Activated gamma-delta T cell treated with anti-CD3 and anti-CD28 coated beads, Interleukin-2, amount 50 U/mL, for 16 hours (primary cell): ENCODE measurements around the gene DCAF5.
A peak's percentile ranks its signal among the peaks of the same experiment; 100 is the strongest.

Experiments used
- DNase-seq: peaks from one replicate; pipeline ENCODE4 v3.0.0-alpha.2; 2020; ENCODE audit warnings: low read depth

Gene DCAF5

DNA sequence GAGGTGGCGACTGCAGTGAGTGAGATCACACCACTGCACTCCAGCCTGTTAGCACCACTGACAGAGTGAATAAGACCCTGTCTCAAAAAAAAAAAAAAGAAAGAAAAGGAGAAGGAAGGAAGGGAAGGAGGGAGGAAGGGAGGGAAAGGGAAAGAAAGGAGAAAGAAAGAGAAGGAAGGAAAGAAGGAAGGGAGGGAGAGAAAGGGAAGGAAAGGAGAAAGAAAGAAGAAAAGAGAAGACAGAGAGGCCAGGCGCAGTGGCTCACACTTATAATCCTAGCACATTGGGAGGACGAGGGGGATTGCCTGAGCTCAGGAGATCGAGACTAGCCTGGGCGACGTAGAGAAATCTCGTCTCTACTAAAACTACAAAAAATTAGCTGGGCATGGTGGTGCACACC lies 13.2 kb downstream of the DCAF5 start:
- no peak for DNase-seq

DNA sequence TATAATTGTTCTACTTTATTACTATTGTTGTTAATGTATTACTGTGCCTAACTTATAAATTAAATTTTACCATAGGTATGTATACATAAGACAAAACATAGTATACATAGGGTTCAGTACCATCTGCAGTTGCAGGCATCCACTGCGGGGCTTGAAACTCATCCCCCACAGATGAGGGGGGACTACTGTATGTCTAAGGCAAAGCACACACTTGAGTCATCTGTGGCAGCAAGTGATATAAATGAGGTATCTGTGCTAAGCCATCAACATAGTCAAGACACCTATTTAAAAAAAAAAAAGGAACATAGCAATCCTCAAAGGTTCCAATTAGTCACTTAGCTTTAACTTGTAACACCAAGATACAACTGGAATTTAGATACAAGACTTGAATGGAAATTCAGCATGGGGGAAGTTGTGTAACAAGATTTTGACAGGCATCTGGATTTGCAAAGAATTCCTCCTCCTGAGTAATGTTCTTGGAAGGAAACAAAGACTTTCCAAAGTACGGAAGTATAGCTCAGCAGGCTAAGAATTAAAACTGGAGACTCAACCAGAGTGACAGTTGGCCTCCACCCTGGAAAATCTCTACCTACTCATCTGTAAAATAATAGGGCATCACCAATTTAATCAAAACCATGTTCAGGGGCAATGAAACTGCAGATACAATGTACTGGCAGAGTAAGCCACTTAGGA lies 14.9 kb downstream of the DCAF5 start:
- DNase-seq: no peak

DNA sequence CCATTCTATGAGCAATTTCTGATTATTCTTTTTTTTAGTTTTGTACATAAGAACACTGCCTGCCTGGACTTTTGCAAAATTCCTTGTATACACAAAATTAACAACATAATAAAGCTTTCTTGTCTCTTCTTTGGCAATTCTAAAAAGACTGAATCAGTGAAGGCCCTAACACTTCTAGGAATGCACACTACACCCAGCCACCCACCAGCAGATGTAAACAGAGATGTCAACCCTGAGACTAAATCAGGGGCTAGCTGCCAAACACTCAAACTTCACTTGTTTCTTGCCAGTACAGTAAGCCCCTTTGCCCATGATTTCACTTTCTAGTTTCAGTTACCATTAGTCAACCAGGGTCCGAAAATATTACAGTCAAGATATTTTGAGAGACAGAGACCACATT lies 15.5 kb downstream of the DCAF5 start:
- DNase-seq: no peak

DNA sequence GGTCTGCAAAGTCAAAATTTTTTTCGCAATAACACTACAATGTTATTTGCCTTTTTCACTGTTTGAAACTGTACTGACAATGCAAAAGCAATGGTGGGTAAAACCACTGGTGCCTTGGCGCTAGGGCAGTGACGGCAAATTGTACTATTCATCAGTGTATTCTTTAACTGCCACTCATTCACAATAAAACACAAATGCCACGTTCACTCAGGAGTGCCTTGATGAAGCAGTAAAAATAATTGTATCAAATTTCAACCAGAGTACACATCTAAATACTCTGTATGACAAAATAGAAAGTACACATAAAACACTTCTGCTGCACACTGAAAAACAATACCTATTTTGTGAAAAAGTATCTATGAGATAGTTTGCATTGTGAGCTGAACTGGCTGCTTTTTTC lies 17.8 kb downstream of the DCAF5 start:
- DNase-seq: no peak

DNA sequence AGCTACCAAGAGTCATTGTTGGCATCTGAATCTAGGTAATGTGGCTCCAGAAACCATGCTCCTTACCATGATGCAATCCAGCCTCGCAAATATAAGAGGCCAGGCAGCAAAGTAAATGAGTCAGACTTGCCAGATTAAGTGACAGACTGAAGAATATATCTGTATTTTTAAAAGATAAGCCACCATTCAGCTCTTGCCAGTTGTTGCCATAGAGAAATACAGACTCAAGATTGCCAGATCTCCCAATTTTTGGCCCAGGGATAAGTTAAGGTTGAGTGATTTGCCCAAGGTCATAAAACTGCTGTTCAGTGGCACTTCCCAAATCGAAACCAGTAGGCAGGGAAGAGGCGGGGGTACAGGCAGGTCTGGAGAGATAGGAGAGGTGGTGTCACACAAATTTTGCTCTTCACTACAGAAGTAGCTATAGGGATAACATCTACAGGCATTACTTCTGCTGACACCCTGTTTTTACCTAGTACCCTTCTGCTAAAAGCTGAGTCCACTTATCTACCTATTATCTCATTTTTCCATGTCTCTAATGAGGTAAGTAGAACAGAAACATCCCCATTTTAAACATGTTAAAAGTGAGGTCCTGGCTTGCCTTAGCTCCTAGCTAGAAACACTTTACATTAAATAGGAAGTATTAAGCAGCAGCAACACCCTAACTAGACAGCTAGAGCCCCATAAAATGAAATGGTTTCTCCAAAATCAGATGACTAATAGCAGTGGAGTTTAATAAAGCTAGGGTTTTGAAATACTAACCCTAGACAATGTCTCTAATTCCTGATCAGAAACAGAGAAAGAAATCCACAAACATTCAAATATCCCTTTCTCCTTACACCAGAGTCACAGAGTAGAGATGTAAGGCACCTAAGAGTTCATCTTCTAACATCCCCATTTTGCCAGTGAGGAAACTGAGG lies 19.5 kb downstream of the DCAF5 start:
- DNase-seq: no peak

DNA sequence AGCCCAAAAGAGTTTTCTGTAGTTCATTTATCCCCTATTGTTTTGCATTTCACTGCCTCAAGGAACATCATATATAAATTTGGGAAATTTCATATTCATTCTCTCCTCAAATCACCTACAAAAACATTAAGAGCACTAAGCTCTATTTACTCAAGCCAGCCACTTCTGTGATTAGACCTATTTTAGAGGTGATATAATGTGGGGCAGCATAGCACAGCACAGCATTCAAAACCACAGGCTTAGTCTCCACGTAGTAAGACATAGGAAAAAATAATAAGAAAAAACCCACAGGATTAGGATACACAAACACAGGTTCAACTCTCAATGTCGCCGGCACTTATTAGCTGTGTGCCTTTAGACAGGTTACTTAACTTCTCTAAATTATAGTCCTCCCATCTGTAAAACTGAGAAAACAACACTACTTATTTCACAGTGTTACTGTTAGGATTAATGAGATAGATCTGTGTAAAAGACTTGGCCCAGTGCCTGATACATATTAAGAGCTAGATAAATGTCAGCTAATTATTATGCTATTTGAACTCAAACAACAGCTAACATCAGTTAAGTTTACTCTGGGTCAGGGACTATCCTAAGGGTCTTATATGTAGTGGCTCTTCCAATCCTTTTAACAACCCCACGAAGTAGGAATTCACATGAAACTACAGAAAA lies 20.3 kb downstream of the DCAF5 start:
- DNase-seq: no peak

DNA sequence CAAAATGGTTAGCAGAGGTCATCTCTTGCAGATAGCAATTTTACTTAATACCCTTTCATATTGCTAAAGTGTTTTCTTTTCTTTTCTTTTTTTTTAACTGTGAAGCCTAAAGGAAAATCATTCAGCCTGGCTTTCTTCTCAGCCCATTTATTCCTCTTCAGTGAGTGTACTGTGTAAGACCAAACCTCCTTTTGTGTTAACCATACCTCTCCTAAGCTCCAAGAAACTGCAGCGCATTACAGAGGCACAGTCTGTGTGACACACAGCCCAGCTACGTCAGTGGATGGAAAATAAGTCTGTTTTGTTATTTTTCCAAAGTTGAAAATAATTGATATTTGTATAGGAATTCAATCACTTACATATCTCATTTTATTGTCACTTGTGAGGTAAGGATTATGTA lies 21.7 kb downstream of the DCAF5 start:
- DNase-seq: no peak

DNA sequence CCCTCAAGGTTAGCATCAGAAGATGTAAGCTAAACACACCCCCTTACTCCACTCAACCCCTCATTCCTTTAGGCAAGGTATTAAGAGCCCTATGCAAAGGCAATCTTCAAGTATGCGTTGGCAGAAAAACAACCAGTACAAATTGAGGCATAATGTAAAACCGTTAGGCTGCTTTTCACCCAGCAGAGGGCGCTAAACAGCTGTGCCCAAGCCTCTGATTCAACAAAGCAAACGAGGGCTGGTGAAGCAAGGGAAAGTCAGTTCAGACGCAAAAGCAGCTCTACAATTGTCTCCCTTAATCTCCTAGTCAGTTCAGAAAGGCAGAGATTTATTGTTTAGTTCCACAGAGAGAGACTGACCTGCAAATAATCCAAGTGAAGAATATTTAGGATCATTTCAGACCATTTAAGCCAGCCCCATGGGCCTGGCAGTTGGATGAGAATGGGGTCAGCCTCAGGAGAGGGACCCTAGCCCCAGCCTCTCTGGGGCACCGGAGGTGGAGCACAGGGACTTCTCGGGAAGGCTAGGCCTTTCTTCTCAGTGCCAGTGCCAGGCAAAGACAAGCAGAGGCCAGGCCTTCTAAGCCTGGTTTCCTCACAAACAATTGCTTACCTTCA lies 23.5 kb downstream of the DCAF5 start:
- peak; percentile 66 for DNase-seq

DNA sequence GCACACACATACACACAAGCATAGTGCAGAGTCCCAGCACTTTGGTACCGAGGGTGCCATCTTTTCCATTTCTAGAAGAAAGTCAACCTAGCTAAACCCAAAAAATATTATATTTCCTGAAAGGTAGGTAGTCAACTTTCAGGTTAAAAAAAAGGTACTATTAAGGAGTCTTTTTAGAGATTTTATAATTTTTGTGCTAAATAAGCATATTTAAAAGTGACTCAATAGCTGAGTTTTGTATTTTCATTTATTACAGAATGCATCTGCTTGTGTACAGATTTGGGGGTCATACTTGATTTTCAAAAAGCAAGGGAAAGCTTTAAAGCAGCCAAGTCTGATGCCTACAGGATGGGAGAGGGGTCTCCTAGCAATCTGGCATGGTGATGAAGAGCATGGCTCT lies 34.6 kb downstream of the DCAF5 start:
- no peak for DNase-seq

DNA sequence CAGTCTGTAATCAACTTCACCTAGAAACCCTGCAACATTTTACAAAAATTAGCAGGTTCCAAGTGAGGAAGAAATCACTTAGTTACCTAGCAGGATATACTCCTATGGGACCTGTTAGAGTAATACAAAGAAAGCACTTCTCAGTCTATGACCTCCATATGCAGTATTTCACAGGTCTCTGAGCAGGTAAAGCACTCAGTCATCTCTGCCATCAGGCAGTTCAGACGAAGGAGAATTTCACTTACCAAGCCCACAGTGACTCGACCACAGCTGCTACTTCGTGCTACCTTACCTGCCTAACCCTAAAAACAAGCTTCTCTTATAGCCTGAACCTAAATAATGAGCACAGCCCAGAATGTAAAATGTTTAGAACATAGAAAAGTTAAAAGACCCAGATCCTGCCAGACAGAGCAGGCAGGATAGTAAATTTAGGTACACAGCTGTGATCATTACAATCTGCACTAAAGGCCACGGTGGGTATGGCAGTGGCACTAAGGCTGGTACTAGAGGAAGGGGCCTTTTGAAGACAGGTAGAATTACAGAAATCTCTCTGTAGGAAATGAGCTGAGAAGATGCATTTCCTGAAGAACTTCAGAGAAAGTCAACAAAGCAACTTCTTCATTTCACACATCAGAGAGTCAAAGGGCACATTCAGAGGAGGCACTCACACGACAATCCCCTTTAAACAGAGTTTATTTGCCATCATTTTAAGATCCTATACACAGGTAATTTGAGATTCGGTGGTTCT lies 35.7 kb downstream of the DCAF5 start:
- DNase-seq: no peak

DNA sequence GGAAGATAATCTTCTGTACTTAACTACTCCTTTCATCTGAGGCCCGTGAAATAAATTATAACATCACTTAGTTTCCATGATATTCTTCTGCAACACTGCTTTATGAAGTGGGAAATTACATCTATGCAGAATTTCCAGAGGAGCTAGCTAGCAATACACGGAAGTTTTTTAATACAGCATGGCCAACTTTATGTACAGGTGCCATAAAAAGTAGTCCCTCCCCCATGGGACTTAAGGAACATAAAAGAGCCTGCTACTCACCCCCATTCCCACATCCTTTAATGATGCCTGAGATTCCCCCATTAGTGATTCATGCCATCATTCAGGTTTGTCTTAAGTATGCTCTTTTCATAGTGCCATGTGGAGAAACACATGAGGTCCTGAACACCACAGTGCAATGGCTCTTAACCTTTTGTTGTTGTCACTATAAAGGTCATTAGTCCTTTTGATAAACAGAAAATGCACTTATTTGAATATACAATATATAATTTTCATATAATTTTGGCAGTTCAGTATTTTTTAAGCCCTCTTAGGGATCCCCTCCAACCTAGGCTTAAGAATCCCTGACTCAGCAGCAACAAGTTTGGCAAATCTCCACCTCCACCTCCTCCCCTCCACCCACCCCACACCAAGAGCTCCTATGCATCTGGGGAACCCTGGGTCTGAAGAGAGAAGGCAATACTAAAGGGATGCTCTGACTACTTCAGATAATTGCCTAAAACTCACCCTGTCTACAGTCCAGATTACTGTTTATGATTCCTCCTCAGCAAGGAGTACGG lies 37.3 kb downstream of the DCAF5 start:
- DNase-seq: no peak

DNA sequence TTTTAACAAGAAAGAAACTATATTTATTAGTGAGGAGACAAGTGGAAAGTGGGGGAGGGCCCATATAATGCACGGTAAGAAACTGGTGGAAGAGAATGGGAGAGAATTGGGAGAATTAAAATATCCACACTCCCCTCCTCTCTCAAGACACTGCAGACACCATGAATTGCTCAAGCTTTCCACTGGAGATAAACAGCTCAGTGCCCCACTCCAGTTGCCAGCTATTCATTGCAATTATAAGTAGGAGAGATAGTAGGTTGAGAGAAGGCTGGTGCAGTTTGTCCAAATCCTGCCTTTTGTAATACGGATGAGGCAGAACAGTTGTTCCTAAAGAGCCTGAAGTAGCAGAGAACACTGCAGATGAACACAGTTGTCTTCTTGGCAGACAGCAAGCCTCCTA lies 38.2 kb downstream of the DCAF5 start:
- no peak for DNase-seq

DNA sequence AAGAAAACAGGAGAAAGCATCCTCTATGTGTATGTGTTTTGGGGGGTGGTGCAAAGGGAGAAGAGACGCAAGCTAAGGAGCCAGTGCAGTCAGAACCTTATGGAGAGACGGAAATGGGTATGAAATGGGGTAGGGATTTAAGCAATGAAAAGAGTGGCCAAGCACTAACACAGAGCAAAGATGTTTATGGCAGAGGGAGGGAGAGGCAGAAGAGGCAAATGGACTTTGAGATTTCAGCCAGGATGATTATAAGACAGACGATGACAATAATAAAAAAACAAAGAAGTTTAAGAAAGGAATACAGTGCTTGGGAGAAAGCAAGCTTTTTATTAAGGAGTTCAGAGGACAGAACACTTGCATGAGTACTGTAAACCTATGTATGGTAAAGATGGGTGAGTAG lies 44.6 kb downstream of the DCAF5 start:
- DNase-seq: no peak

DNA sequence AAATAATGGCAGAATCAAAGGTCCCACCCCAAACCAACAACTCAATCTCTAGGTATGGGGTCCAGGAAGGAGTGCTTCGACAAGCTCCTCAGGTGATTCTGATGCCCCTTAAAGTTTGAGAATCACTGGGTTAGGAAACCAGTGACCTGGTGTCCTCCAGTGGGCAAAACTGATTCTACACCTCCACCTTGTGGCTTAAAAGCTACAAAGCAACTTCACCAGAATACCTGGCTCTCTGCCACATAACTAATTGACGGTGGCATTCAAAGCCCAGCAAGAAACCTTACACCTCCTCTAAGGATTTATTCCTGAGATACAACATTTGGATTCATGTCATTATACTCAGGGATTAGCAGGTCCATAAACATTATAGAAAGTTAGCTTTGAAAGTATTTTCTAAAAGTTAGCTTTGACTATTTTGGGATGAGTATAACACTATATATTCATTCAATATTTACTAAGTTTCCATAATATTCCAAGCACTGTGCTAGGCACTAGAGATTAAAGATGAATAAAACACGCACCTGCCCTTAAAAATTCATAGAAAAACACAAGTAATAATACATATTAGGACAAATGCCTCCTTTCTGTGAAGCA lies 45.4 kb downstream of the DCAF5 start:
- peak; percentile 6 for DNase-seq

DNA sequence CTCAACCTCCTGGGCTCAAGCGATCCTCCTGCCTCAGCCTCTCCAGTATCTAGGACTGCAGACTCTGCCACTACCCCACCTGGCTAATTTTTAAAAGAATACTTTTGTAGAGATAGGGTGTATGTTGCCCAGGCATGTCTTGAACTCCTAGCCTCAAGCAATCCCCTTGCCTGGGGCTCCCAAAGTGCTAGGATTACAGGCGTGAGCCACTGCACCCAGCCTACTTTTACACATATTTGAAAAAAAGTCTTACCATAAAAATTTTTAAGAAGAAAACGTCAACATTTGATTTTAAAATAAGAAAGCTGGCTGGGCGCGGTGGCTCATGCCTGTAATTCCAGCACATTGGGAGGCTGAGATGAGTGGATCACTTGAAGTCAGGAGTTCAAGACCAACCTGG lies 46.5 kb downstream of the DCAF5 start:
- no peak for DNase-seq

DNA sequence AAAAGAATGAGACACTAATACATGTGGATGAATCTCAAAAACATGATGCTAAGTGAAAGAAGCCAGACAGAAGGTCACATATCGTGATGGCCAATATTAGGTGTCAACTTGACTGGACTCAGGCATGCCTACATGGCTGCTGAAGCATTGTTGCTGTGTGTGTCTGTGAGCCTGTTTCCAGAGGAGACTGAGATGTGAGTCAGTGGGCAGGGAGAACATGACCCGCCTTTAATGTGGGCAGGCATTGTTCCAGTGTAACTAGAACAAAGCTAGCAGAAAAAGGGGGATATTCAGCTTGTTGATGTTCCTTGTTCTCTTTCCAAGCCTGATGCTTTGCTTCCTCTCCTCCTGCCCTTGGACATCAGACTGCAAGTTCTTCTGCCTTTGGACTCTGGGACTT lies 47.6 kb downstream of the DCAF5 start:
- DNase-seq: no peak

DNA sequence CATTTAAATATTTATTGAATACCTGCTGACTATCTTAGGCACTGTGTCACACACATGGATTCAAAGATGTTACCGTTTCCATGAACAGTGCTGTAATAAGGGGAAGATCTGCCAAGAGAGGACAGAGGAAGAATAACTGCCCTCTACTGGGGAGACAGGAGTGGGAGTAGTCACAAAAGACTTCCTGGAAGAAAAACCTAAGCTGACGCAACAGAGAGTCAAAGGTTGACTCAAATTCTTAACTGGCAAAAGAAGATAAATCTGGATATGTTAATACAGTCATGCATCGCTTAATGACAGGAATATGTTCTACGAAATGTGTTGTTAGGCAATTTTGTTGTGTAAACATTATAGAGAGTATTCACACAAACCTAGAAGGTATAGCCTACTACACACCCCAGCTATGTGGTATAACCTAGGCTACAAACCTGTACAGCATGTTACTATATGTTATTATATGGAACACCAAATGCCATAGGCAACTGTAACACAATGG lies 51.5 kb downstream of the DCAF5 start:
- no peak for DNase-seq

DNA sequence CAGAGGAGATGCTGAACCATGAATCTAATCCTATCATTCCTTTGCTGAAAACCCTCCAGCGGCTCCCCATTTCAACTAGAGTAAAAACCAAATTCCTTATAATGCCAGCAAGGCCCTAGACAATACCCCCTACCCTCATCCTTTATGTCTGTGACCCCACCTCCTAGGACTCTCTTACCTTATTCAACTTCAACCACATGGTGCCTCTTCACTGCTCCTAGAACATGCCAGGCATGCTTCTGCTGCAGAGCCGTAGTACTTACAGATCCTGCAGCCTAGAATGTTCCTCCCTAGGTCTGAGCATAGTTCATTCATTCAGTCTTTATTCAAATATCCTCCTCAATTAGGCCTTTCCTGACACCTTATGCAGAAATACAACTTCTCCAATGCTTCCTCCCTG lies 54.9 kb downstream of the DCAF5 start:
- DNase-seq: no peak

DNA sequence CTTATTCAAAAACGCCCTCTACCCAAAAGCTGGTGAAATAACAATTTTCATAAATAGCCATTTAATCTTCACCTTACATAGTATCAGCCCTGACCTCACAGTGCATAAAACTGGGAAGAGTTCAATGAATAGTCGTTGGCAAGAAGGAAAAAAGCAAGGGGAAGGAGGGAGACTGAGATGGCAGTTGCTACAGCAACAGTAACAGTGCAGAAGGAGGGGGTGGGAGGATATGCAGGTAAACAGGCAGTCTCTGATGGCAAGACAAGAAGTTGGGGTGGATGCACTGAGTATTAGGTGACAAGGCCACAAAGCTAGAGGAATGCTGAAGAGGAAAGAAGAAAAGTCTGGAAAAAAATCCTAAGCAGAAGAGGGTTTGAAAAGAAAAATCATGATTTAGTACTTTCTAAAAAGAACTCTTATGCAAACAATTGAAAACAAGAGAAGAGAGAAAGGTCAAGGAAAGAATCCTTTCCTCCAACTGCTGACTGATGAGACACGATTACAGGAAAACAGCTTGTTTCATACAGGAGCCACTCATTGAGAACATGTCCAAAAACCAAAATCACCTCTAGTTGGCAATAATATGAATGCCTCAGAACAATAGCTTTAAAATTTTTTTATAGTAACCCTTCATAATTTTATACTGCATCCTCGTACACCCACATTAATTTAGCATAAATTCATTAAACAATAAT lies 56.0 kb downstream of the DCAF5 start:
- DNase-seq: no peak

DNA sequence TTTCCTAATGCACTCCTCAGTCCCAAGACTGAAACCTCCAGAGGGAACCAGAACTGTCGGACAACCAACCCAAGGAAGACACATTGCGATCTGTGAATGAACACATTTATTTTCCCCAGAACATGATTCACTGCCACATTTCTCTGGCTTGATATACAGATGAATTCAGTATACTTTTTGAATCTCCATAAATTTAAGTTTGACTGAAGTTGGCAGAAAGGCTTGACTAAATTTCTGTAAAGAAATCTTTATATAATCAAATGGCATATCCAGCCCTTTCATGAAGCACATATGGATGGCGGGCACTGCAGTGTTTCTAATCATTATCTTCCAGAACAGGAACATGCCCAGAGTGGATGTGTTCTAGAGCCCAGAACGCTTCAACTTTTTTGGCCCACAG lies 56.7 kb downstream of the DCAF5 start:
- no peak for DNase-seq
